Ectodermal cell (in vitro differentiated cells): ENCODE measurements around the gene GNAZ.
A peak's percentile ranks its signal among the peaks of the same experiment; 100 is the strongest.

Source experiments
- H3K27ac ChIP-seq: 2 replicates; pipeline ENCODE4 v1.7.0; 2013; ENCODE audit warnings: mild to moderate bottlenecking, low read depth, low read length; ENCODE audit not compliant: insufficient read depth, poor library complexity, severe bottlenecking
- H3K27me3 ChIP-seq: 2 replicates; pipeline ENCODE4 v1.7.0; 2013; ENCODE audit warnings: mild to moderate bottlenecking, low read length; ENCODE audit not compliant: insufficient read depth, control insufficient read depth, poor library complexity, severe bottlenecking
- H3K36me3 ChIP-seq: one replicate; pipeline ENCODE4 v1.7.0; 2013; ENCODE audit warnings: low read length; ENCODE audit not compliant: control insufficient read depth, insufficient read depth
- H3K4me1 ChIP-seq: one replicate; pipeline ENCODE4 v1.7.0; 2013; ENCODE audit warnings: low read length; ENCODE audit not compliant: control insufficient read depth, insufficient read depth
- H3K4me3 ChIP-seq: 2 replicates; pipeline ENCODE4 v1.7.0; 2013; ENCODE audit warnings: low read depth, low read length, control low read depth; ENCODE audit not compliant: insufficient read depth
- H3K9me3 ChIP-seq: 2 replicates; pipeline ENCODE4 v1.7.0; 2013; ENCODE audit warnings: mild to moderate bottlenecking, low read length, moderate library complexity; ENCODE audit not compliant: control insufficient read depth
- WGBS, 2 experiments: methylation state at CpG; one replicate each; pipeline ENCODE4 v1.1.7; 2013; ENCODE audit warnings: missing lambda C conversion rate in 2 of 2; 5-methylcytosine and 5-hydroxymethylcytosine counted together

The GNAZ gene

GRCh38 chr22:23065495-23066122, 4.7 kb upstream of the GNAZ start:
- 84 to 85% methylated on average over 10 of the region's 10 CpGs for WGBS, 2 experiments

GRCh38 chr22:23066200-23067022, 3.9 kb upstream of the GNAZ start:
- Histone ChIP-seq H3K36me3 (no peaks in the 10 kb centered on the region), H3K27me3 (peaks cover 26% of the 10 kb centered on the region), H3K9me3 (no peaks in the 10 kb centered on the region), H3K4me1 (peaks cover 18% of the 10 kb centered on the region), H3K4me3 (no peak overlapping the region), H3K27ac (no peak overlapping the region)
- WGBS, 2 experiments, result 89 to 90% methylated on average over 15 of the region's 15 CpGs

More at GRCh38 chr22:23065495-23066122, 4.7 kb upstream of the GNAZ start:
- Histone ChIP-seq H3K27me3 (peaks cover 26% of the 10 kb centered on the region), H3K9me3 (no peaks in the 10 kb centered on the region), H3K4me3 (no peak overlapping the region), H3K27ac (no peak overlapping the region), H3K4me1 (peaks cover 14% of the 10 kb centered on the region), H3K36me3 (no peaks in the 10 kb centered on the region)

- no peaks in the 10 kb centered on the region for H3K9me3 ChIP-seq
- H3K27me3 ChIP-seq, result peaks cover 26% of the 10 kb centered on the region
- peaks cover 23% of the 10 kb centered on the region for H3K4me1 ChIP-seq
- H3K27ac ChIP-seq, result no peak overlapping the region
- 94 to 95% methylated on average over 6 of the region's 6 CpGs for WGBS, 2 experiments
- H3K36me3 ChIP-seq, result no peaks in the 10 kb centered on the region
- H3K4me3 ChIP-seq, result no peak overlapping the region
These were observed 3.2 kb upstream of the GNAZ start for GRCh38 chr22:23067023-23067650.

GRCh38 chr22:23067691-23068090, 2.6 kb upstream of the GNAZ start:
- H3K4me3 ChIP-seq, result no peak overlapping the region
- peaks cover 23% of the 10 kb centered on the region for H3K4me1 ChIP-seq
- 90 to 92% methylated on average over 5 of the region's 5 CpGs for WGBS, 2 experiments
- H3K36me3 ChIP-seq, result no peaks in the 10 kb centered on the region
- peaks cover 26% of the 10 kb centered on the region for H3K27me3 ChIP-seq
- H3K9me3 ChIP-seq, result no peaks in the 10 kb centered on the region
- no peak overlapping the region for H3K27ac ChIP-seq

GRCh38 chr22:23068096-23068831, 2.1 kb upstream of the GNAZ start:
- no peak overlapping the region for H3K4me3 ChIP-seq
- 88 to 89% methylated on average over 8 of the region's 8 CpGs for WGBS, 2 experiments

GRCh38 chr22:23068832-23069385, 1.4 kb upstream of the GNAZ start:
- H3K4me1 ChIP-seq, result peaks cover 23% of the 10 kb centered on the region
- no peak overlapping the region for H3K4me3 ChIP-seq
- H3K9me3 ChIP-seq, result no peaks in the 10 kb centered on the region
- peaks cover 26% of the 10 kb centered on the region for H3K27me3 ChIP-seq
- whole genome bisulfite sequencing, 2 experiments, result 88 to 92% methylated on average over 8 of the region's 8 CpGs
- no peaks in the 10 kb centered on the region for H3K36me3 ChIP-seq
- no peak overlapping the region for H3K27ac ChIP-seq

More at GRCh38 chr22:23068096-23068831, 2.1 kb upstream of the GNAZ start:
- Histone ChIP-seq H3K27ac (no peak overlapping the region), H3K36me3 (no peaks in the 10 kb centered on the region), H3K9me3 (no peaks in the 10 kb centered on the region), H3K27me3 (peaks cover 26% of the 10 kb centered on the region), H3K4me1 (peaks cover 23% of the 10 kb centered on the region)

GRCh38 chr22:23069502-23070357, 589 bp upstream of the GNAZ start:
- H3K9me3 ChIP-seq, result no peaks in the 10 kb centered on the region
- 3 to 4% methylated on average over 74 of the region's 74 CpGs for WGBS, 2 experiments
- H3K27ac ChIP-seq, result no peak overlapping the region
- H3K27me3 ChIP-seq, result peaks cover 26% of the 10 kb centered on the region
- peaks cover 16% of the 10 kb centered on the region for H3K4me1 ChIP-seq
- H3K36me3 ChIP-seq, result no peaks in the 10 kb centered on the region
- peak overlapping the region; percentile 67 for H3K4me3 ChIP-seq

- Histone ChIP-seq H3K36me3 (no peaks in the 10 kb centered on the region), H3K4me1 (peaks cover 16% of the 10 kb centered on the region), H3K4me3 (peak overlapping the region; percentile 85), H3K9me3 (no peaks in the 10 kb centered on the region), H3K27ac (no peak overlapping the region), H3K27me3 (peaks cover 26% of the 10 kb centered on the region)
- 59 to 60% methylated on average over 29 of the region's 29 CpGs for WGBS, 2 experiments
These were observed 1.1 kb downstream of the GNAZ start for GRCh38 chr22:23071230-23072076.
